ENCODE results near the gene C6orf132. TPM values are rescaled to one million over a fixed set of nuclear protein-coding genes. Genes with fewer than 3 reads are reported as not detected.

The C6orf132 gene
- total RNA-seq, 4 donors from 2014 or later = 0.05 to 0.16 TPM; not detected in 2

DNA sequence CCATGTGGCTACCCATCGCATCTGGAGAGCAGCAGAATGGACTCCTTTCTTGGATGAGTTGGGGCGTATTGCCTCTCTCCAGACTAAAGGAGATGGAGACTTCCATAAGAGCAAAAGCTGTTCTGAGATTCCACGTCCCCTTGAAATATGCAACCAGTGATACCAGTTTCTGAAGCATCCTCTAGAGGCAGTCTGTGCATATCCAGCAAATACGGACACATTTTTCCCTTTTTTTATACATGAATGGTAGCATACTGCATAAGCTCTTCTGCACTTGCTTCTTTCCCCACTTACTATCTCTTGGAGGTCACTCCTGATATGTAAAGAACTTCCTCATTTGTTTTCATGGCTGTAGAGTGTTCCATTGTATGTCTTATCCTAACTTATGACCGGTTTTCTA, 57.5 kb downstream of the C6orf132 start:
- H3K36me3 ChIP-seq = peaks cover 0 to 17% of the 10 kb centered on the region in 2 donors
- in situ Hi-C loops (cut with MboI; ENCODE audit: low sequenced_read_pairs in 4 of 4) = loop anchor here in 2 of 4 donors (25.0 kb wide), 1 partner anchor 452 kb away; no protein-coding TSS in a partner anchor
- H3K9me3 ChIP-seq = no peaks in the 10 kb centered on the region
- H3K27me3 ChIP-seq = no peaks in the 10 kb centered on the region
- intact Hi-C loops (cut with DNase I; ENCODE audit: low total_unique reads) = no loop called here
- DNase-seq (no peak), ATAC-seq (no peak)
- no peak overlapping the region for H3K4me3 ChIP-seq
- no peak overlapping the region for H3K27ac ChIP-seq
- H3K4me1 ChIP-seq = peaks cover 0 to 3% of the 10 kb centered on the region in 2 donors
- TF ChIP-seq, protein P1, sequence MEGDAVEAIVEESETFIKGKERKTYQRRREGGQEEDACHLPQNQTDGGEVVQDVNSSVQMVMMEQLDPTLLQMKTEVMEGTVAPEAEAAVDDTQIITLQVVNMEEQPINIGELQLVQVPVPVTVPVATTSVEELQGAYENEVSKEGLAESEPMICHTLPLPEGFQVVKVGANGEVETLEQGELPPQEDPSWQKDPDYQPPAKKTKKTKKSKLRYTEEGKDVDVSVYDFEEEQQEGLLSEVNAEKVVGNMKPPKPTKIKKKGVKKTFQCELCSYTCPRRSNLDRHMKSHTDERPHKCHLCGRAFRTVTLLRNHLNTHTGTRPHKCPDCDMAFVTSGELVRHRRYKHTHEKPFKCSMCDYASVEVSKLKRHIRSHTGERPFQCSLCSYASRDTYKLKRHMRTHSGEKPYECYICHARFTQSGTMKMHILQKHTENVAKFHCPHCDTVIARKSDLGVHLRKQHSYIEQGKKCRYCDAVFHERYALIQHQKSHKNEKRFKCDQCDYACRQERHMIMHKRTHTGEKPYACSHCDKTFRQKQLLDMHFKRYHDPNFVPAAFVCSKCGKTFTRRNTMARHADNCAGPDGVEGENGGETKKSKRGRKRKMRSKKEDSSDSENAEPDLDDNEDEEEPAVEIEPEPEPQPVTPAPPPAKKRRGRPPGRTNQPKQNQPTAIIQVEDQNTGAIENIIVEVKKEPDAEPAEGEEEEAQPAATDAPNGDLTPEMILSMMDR (IDR thresholded peaks at IDR 0.05 in 4 of 5, conservative IDR thresholded peaks at IDR 0.05 in 1 of 5) = no peak
- TF ChIP-seq POLR2A (IDR thresholded peaks at IDR 0.05) = no peak

DNA sequence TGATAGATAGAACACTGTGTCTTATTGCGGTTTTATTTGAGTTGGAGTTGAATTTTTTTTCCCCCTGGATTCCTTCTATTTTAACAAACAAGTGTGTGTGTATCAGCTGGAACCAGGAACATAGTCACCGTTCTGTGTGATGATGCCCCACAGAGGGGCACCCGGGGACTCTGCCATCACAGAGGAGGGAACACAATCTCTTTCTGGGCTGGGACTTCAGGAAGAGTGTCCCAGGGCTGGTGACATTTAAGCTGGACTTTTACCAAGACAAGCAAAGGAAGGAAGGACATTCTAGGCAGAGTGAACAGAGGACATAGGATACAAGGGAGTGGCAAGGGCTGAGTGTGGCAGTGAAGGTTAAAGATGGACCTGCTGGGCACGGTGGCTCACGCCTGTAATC, 58.9 kb downstream of the C6orf132 start:
- no peaks in the 10 kb centered on the region for H3K27me3 ChIP-seq
- H3K4me1 ChIP-seq = peaks cover 0 to 3% of the 10 kb centered on the region in 2 donors
- intact Hi-C loops (cut with DNase I; ENCODE audit: low total_unique reads) = no loop called here
- TF ChIP-seq POLR2A (IDR thresholded peaks at IDR 0.05) = no peak
- TF ChIP-seq, protein P1 (IDR thresholded peaks at IDR 0.05 in 4 of 5, conservative IDR thresholded peaks at IDR 0.05 in 1 of 5) = no peak
- H3K36me3 ChIP-seq = peaks cover 0 to 29% of the 10 kb centered on the region in 2 donors
- H3K4me3 ChIP-seq = no peak overlapping the region
- in situ Hi-C loops (cut with MboI; ENCODE audit: low sequenced_read_pairs in 4 of 4) = loop anchor here in 2 of 4 donors (25.0 kb wide), 1 partner anchor 454 kb away; no protein-coding TSS in a partner anchor
- no peak for DNase-seq
- no peak overlapping the region for H3K27ac ChIP-seq
- H3K9me3 ChIP-seq = no peaks in the 10 kb centered on the region
- no peak for ATAC-seq

- no peak for DNase-seq
- ATAC-seq = no peak
- in situ Hi-C loops (cut with MboI; ENCODE audit: low sequenced_read_pairs in 4 of 4) = loop anchor here (5.0 to 25.0 kb wide), 3 partner anchors 85 to 457 kb away; no protein-coding TSS in a partner anchor
- Histone ChIP-seq H3K4me3 (no peak overlapping the region), H3K4me1 (peaks cover 0 to 3% of the 10 kb centered on the region in 2 donors), H3K27me3 (no peaks in the 10 kb centered on the region), H3K36me3 (peaks cover 0 to 50% of the 10 kb centered on the region in 2 donors), H3K27ac (peak overlapping the region in 1 of 4 donors; percentile 35), H3K9me3 (no peaks in the 10 kb centered on the region)
- intact Hi-C loops (cut with DNase I; ENCODE audit: low total_unique reads) = loop anchor here (5.0 kb wide), 1 partner anchor 132 kb away; no protein-coding TSS in a partner anchor
- TF ChIP-seq POLR2A (IDR thresholded peaks at IDR 0.05) = no peak
Observed at GRCh38 chr6:42079941-42080464, 62.4 kb downstream of the C6orf132 start.

DNA sequence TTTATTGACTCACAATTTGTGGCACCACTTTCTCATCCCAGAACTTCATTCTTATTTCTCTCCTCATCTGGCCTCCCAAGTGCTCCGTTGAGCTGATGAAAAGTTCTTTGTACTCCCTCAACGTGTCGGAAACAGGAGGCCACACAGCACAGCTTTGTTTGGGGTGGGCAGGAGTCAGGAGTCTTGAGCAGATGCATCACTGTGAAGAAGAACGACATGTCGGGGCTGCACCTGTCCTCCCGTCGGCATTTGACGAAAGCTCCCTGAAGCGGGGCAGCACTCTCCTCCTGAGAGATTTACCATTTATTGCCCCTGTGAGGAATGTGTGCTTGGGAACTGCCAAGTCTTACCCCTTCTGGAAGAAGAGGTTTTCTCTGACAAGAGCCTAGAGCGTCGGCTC, 64.0 kb downstream of the C6orf132 start:
- intact Hi-C loops (cut with DNase I; ENCODE audit: low total_unique reads) (loop anchor here (5.0 kb wide), 1 partner anchor 134 kb away; no protein-coding TSS in a partner anchor), in situ Hi-C loops (cut with MboI; ENCODE audit: low sequenced_read_pairs in 4 of 4) (loop anchor here (5.0 to 25.0 kb wide), 3 partner anchors 86 to 459 kb away; no protein-coding TSS in a partner anchor)
- TF ChIP-seq POLR2A (IDR thresholded peaks at IDR 0.05) = no peak
- TF ChIP-seq, protein P1 (IDR thresholded peaks at IDR 0.05 in 4 of 5, conservative IDR thresholded peaks at IDR 0.05 in 1 of 5) = no peak
- no peaks in the 10 kb centered on the region for H3K27me3 ChIP-seq
- peaks cover 0 to 52% of the 10 kb centered on the region in 2 donors for H3K36me3 ChIP-seq
- no peaks in the 10 kb centered on the region for H3K9me3 ChIP-seq
- DNase-seq = no peak
- no peak for ATAC-seq
- no peak overlapping the region for H3K4me3 ChIP-seq
- H3K27ac ChIP-seq = no peak overlapping the region
- no peaks in the 10 kb centered on the region for H3K4me1 ChIP-seq

- DNase-seq (peak; percentile 45 to 68), ATAC-seq (peak; percentile 60 to 77)
- no peak overlapping the region for H3K4me3 ChIP-seq
- in situ Hi-C loops (cut with MboI; ENCODE audit: low sequenced_read_pairs in 4 of 4) = loop anchor here (5.0 to 25.0 kb wide), 3 partner anchors 90 to 462 kb away; no protein-coding TSS in a partner anchor
- H3K36me3 ChIP-seq = peaks cover 0 to 62% of the 10 kb centered on the region in 2 donors
- no peaks in the 10 kb centered on the region for H3K9me3 ChIP-seq
- TF ChIP-seq, protein P1 (IDR thresholded peaks at IDR 0.05 in 4 of 5, conservative IDR thresholded peaks at IDR 0.05 in 1 of 5) = peak; percentile 57 to 74 (median 67)
- no peak for TF ChIP-seq POLR2A (IDR thresholded peaks at IDR 0.05)
- H3K4me1 ChIP-seq = no peaks in the 10 kb centered on the region
- H3K27ac ChIP-seq = peak overlapping the region in 2 of 4 donors; percentile 6 to 25
- no peaks in the 10 kb centered on the region for H3K27me3 ChIP-seq
- intact Hi-C loops (cut with DNase I; ENCODE audit: low total_unique reads) = loop anchor here (1.0 to 5.0 kb wide), 2 partner anchors 91 to 137 kb away; no protein-coding TSS in a partner anchor
Observed at GRCh38 chr6:42075159-42075838, 67.1 kb downstream of the C6orf132 start.
